Caco-2 (cell line): ENCODE data around the gene MAP4K3. TPM values are rescaled to one million over a fixed set of nuclear protein-coding genes. Genes with fewer than 3 reads are reported as not detected.

ENCODE experiments used
- Bru-seq: library from RNA; stranded (reverse); fragments of 400-500 nt; gene quantifications from one replicate; lab custom pipeline; 2021; lab: Mats Ljungman, UMichigan
- BruChase-seq, 2 experiments: library from RNA; stranded (reverse); fragments of 400-500 nt; gene quantifications; one replicate each; lab custom pipeline; 2021; lab: Mats Ljungman, UMichigan
- BruUV-seq: library from RNA; stranded (reverse); fragments of 400-500 nt; replicated peaks from 2 replicates; lab custom pipeline; 2021; lab: Mats Ljungman, UMichigan
- CTCF ChIA-PET: fragments of 300-600 bp; sonication (Branson Sonifier 250); formaldehyde crosslinking; loops from one replicate; lab custom pipeline; 2022; ENCODE audit warnings: antibody characterized with exemption; lab: Charles Lee
- POLR2A ChIA-PET: fragments of 300-600 bp; sonication (Branson Sonifier 250); formaldehyde crosslinking; loops from one replicate; lab custom pipeline; 2022; ENCODE audit warnings: antibody characterized with exemption; lab: Charles Lee
- DNase-seq, 2 experiments: peaks; one replicate each; pipeline versions ENCODE4 v3.0.0 to v3.0.0-alpha.2; 2020 to 2022
- H3K27me3 ChIP-seq: replicated peaks from 2 replicates; pipeline ENCODE4 v1.6.0; 2011; ENCODE audit warnings: low read length; ENCODE audit not compliant: control insufficient read depth, insufficient read depth
- H3K36me3 ChIP-seq: 2 replicates; pipeline ENCODE4 v1.5.1; 2011; ENCODE audit warnings: low read length; ENCODE audit not compliant: control insufficient read depth, insufficient read depth
- H3K4me1 ChIP-seq: fragments of 250-450 bp; sonication (Bioruptor Pico); 2 replicates; pipeline ENCODE4 v1.5.1; 2020; ENCODE audit warnings: mild to moderate bottlenecking
- H3K4me3 ChIP-seq: 2 replicates; pipeline ENCODE4 v1.5.1; 2011; ENCODE audit warnings: low read depth, mild to moderate bottlenecking, control low read depth, low read length
- H3K9me3 ChIP-seq: fragments of 250-450 bp; sonication (Bioruptor Pico); 2 replicates; pipeline ENCODE4 v1.5.1; 2020; ENCODE audit warnings: mild to moderate bottlenecking, moderate library complexity
- H3K27ac Mint-ChIP-seq: one replicate; pipeline ENCODE4 v1.8.0; 2022; ENCODE audit warnings: mixed read lengths; ENCODE audit not compliant: unreplicated experiment
- H3K27me3 Mint-ChIP-seq: one replicate; pipeline ENCODE4 v1.8.0; 2022; ENCODE audit warnings: mixed read lengths; ENCODE audit not compliant: insufficient read depth, unreplicated experiment
- H3K36me3 Mint-ChIP-seq: one replicate; pipeline ENCODE4 v1.8.0; 2022; ENCODE audit warnings: mild to moderate bottlenecking, mixed read lengths; ENCODE audit not compliant: insufficient read depth, unreplicated experiment
- H3K4me1 Mint-ChIP-seq: one replicate; pipeline ENCODE4 v1.8.0; 2022; ENCODE audit warnings: low read depth, mixed read lengths; ENCODE audit not compliant: unreplicated experiment
- H3K4me3 Mint-ChIP-seq: one replicate; pipeline ENCODE4 v1.8.0; 2022; ENCODE audit warnings: mild to moderate bottlenecking, moderate library complexity, mixed read lengths; ENCODE audit not compliant: unreplicated experiment
- H3K9me3 Mint-ChIP-seq: one replicate; pipeline ENCODE4 v1.8.0; 2022; ENCODE audit warnings: mixed read lengths; ENCODE audit not compliant: unreplicated experiment
- CTCF ChIP-seq, 2 experiments: fragments of 200-600 bp in 1 of 2; IDR thresholded peaks; 1 replicate in 1 of 2; 2 replicates in 1 of 2; pipeline versions ENCODE4 v1.5.1 to v1.8.0; 2011 to 2022; ENCODE audit warnings: antibody characterized with exemption in 1 of 2, control low read depth in 1 of 2, inconsistent platforms in 1 of 2, low read depth in 1 of 2, low read length in 1 of 2, mild to moderate bottlenecking in 1 of 2, moderate library complexity in 1 of 2; ENCODE audit not compliant: insufficient read depth in 1 of 2, severe bottlenecking in 1 of 2, unreplicated experiment in 1 of 2
- intact Hi-C: fragments of 100-400 bp; cut with micrococcal nuclease; formaldehyde crosslinking; loops from one replicate; pipeline ENCODE4 v1.10.0; 2022; ENCODE audit not compliant: unreplicated experiment
- long read RNA-seq: library from polyadenylated mRNA; stranded (forward); transcript quantifications from one replicate; pipeline ENCODE4 v2.0.0, GENCODE V29; 2022
- total RNA-seq: library from RNA; stranded (reverse); gene quantifications from 2 replicates; pipeline ENCODE4 v1.2.3, GENCODE V29; 2022

Gene MAP4K3
- 46.1 and 50.7 TPM in 2 replicates for total RNA-seq
- percentile 92 among the genes with signal in this experiment for Bru-seq, nascent RNA
- percentile 85 among the genes with signal in this experiment for BruChase-seq, experiment 1, labeled RNA remaining after a 2-hour chase
- percentile 78 among the genes with signal in this experiment for BruChase-seq, experiment 2, labeled RNA remaining after a 6-hour chase
- long read RNA-seq, full-length matches to known transcripts: 41 of 67 reads
- long read RNA-seq, partial matches to known transcripts: 7 of 67 reads
- long read RNA-seq, other reads (novel, unspliced or antisense): 19 of 67 reads

GRCh38 chr2:39436592-39437521 is at the start of gene MAP4K3:
MAP4K3 (minus strand) TSS chr2:39437285; CDS start chr2:39436987, 298 bp downstream.
- POLR2A ChIA-PET: interaction anchor here (0.6 to 1.6 kb wide), 6 partner anchors 10 to 316 kb away, joined by 3 to 5 read pairs (median 4); partner anchors contain the start of gene SOS1
- intact Hi-C loops: loop anchor here (1.0 to 2.0 kb wide), 4 partner anchors 32 to 131 kb away; no protein-coding TSS in a partner anchor

DNA sequence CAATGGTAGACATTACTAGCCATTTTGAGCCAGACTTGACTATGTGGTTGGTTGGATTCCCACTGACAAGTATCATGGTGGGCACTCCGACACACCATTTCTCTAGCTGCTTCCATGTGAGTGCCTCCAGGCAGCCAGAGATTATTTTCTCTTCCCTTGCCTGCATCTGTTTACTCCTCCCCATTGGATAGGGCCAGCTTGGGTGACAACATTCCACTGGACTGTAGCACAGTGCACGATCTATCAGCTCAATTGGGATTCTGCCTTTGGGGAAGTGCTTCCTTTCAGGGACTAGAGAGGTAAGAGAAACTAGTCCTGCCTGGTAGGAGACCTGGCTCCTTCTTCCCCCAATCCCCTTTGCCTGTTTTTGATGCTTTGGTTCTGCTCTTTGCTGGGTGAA is 49.0 kb upstream of the MAP4K3 start:
- no peak overlapping the region for H3K4me3 Mint-ChIP-seq
- no peaks in the 10 kb centered on the region for H3K9me3 ChIP-seq
- peak in 1 of 2 experiments; percentile 34 for DNase-seq
- ChIA-PET CTCF (no interaction called here), POLR2A (no interaction called here)
- intact Hi-C loops: no loop called here
- H3K36me3 Mint-ChIP-seq: no peaks in the 10 kb centered on the region
- no peaks in the 10 kb centered on the region for H3K27me3 Mint-ChIP-seq
- H3K36me3 ChIP-seq: no peaks in the 10 kb centered on the region
- BruUV-seq: no TSS peak
- no peak for TF ChIP-seq CTCF (IDR thresholded peaks at IDR 0.05; ENCODE audit: insufficient read depth in 1 of 2, low read depth in 1 of 2, low read length in 1 of 2, severe bottlenecking in 1 of 2, unreplicated experiment in 1 of 2)
- no peak overlapping the region for H3K4me3 ChIP-seq
- H3K9me3 Mint-ChIP-seq: no peaks in the 10 kb centered on the region
- H3K27ac Mint-ChIP-seq: no peak overlapping the region
- H3K4me1 ChIP-seq: no peaks in the 10 kb centered on the region
- no peaks in the 10 kb centered on the region for H3K27me3 ChIP-seq
- H3K4me1 Mint-ChIP-seq: peaks cover 16% of the 10 kb centered on the region

More at GRCh38 chr2:39436592-39437521, at the start of gene MAP4K3:
- BruUV-seq: no TSS peak
- Histone ChIP-seq H3K36me3 (no peaks in the 10 kb centered on the region), H3K4me1 (peaks cover 36% of the 10 kb centered on the region), H3K9me3 (no peaks in the 10 kb centered on the region), H3K4me3 (peak within 1 kb of the TSS; percentile 86), H3K27me3 (no peaks in the 10 kb centered on the region)
- Mint-ChIP-seq H3K27me3 (no peaks in the 10 kb centered on the region), H3K9me3 (peaks cover under 1% of the 10 kb centered on the region), H3K4me3 (peak within 1 kb of the TSS; percentile 77), H3K27ac (peak within 1 kb of the TSS; percentile 81), H3K36me3 (peaks cover 9% of the 10 kb centered on the region), H3K4me1 (peaks cover 38% of the 10 kb centered on the region)
- DNase-seq: peak; percentile 98 to 99
- TF ChIP-seq CTCF (IDR thresholded peaks at IDR 0.05; ENCODE audit: insufficient read depth in 1 of 2, low read depth in 1 of 2, low read length in 1 of 2, severe bottlenecking in 1 of 2, unreplicated experiment in 1 of 2): no peak
- CTCF ChIA-PET: interaction anchor here (0.9 kb wide), 1 partner anchor 59 kb away, joined by 3 read pairs; no protein-coding TSS in a partner anchor
